CD4-positive, alpha-beta T cell (primary cell): ENCODE measurements around the gene RNF141. TPM values are rescaled to one million over a fixed set of nuclear protein-coding genes. Genes with fewer than 3 reads are reported as not detected.

Source experiments
- ATAC-seq: fragments of 200-7000 bp; cut with Tn5 transposase; one replicate; pipeline ENCODE4 v1.10.0; 2022; ENCODE audit warnings: mild to moderate bottlenecking; ENCODE audit not compliant: poor library complexity
- CTCF ChIA-PET: fragments of 350-600 bp; sonication (Branson Sonifier 250); formaldehyde crosslinking; loops from one replicate; lab custom pipeline; 2021; ENCODE audit warnings: antibody characterized with exemption, inconsistent platforms; lab: Charles Lee
- POLR2A ChIA-PET: fragments of 350-600 bp; sonication (Branson Sonifier 250); formaldehyde crosslinking; loops from one replicate; lab custom pipeline; 2021; ENCODE audit warnings: antibody characterized with exemption, inconsistent platforms; lab: Charles Lee
- DNase-seq, 14 experiments: peaks; one replicate each; pipeline ENCODE4 v3.0.0-alpha.2; 2013 to 2020; ENCODE audit warnings: mixed read lengths in 2 of 14
- H3K27ac ChIP-seq, 2 donors: one replicate each; pipeline versions ENCODE4 v1.5.1 to v1.7.0; 2013; ENCODE audit warnings: low read length in 2 of 2, low read depth in 1 of 2, mild to moderate bottlenecking in 1 of 2
- H3K27me3 ChIP-seq, 2 experiments: 1 replicate in 1 of 2; 2 replicates in 1 of 2; pipeline versions ENCODE4 v1.6.1 to v1.7.0; 2013; ENCODE audit warnings: low read length in 2 of 2, control low read depth in 1 of 2, mild to moderate bottlenecking in 1 of 2, moderate library complexity in 1 of 2; ENCODE audit not compliant: insufficient read depth in 2 of 2, control insufficient read depth in 1 of 2
- H3K36me3 ChIP-seq: one replicate; pipeline ENCODE4 v1.6.1; 2013; ENCODE audit warnings: low read length, control low read depth; ENCODE audit not compliant: insufficient read depth
- H3K4me1 ChIP-seq: one replicate; pipeline ENCODE4 v1.6.1; 2013; ENCODE audit warnings: low read length, control low read depth; ENCODE audit not compliant: insufficient read depth
- H3K4me3 ChIP-seq: one replicate; pipeline ENCODE4 v1.5.1; 2013; ENCODE audit warnings: mild to moderate bottlenecking, low read length, moderate library complexity
- H3K9me3 ChIP-seq, 2 experiments: 1 replicate in 1 of 2; 2 replicates in 1 of 2; pipeline versions ENCODE4 v1.6.1 to v1.7.0; 2013; ENCODE audit warnings: low read length in 2 of 2, mild to moderate bottlenecking in 2 of 2, control low read depth in 1 of 2, moderate library complexity in 1 of 2; ENCODE audit not compliant: control insufficient read depth in 1 of 2, insufficient read depth in 1 of 2
- H3K27ac Mint-ChIP-seq: one replicate; pipeline ENCODE4 v1.8.0; 2020; ENCODE audit warnings: mixed read lengths
- H3K27me3 Mint-ChIP-seq: one replicate; pipeline ENCODE4 v1.8.0; 2021; ENCODE audit warnings: mixed read lengths
- H3K36me3 Mint-ChIP-seq: one replicate; pipeline ENCODE4 v1.8.0; 2021; ENCODE audit warnings: low read depth, mixed read lengths
- H3K4me1 Mint-ChIP-seq: one replicate; pipeline ENCODE4 v1.8.0; 2021; ENCODE audit warnings: low read depth, mixed read lengths
- H3K4me3 Mint-ChIP-seq: one replicate; pipeline ENCODE4 v1.8.0; 2020; ENCODE audit warnings: mild to moderate bottlenecking, mixed read lengths
- H3K9me3 Mint-ChIP-seq: one replicate; pipeline ENCODE4 v1.8.0; 2020; ENCODE audit warnings: mixed read lengths
- CTCF ChIP-seq: fragments of 200-600 bp; IDR thresholded peaks from one replicate; pipeline ENCODE4 v1.8.0; 2022; ENCODE audit warnings: antibody characterized with exemption, mild to moderate bottlenecking
- intact Hi-C, 2 experiments: fragments of 100-400 bp; cut with DNase I in 1 of 2; cut with micrococcal nuclease in 1 of 2; formaldehyde crosslinking; loops; one replicate each; pipeline versions ENCODE4 v1.15.1 to v1.9.0; 2023 to 2025; cut with DNase I, micrococcal nuclease
- total RNA-seq, 174 experiments: library from RNA in 2 of 174; stranded (reverse) in 2 of 174; gene quantifications; one replicate each; pipeline ENCODE4 v1.2.3 and lab custom pipeline; 2021 to 2026

Gene RNF141
- total RNA-seq, 2 experiments from 2014 or later = 18.0 to 19.0 TPM

GRCh38 chr11:10522921-10523320, 18.1 kb downstream of the RNF141 start:
- peaks cover 56% of the 10 kb centered on the region for H3K36me3 ChIP-seq
- no peaks in the 10 kb centered on the region for H3K9me3 ChIP-seq
- no peaks in the 10 kb centered on the region for H3K27me3 ChIP-seq
- POLR2A ChIA-PET = no interaction called here
- H3K4me3 ChIP-seq = no peak overlapping the region
- ATAC-seq = no peak
- H3K4me1 ChIP-seq = no peaks in the 10 kb centered on the region
- Mint-ChIP-seq H3K27me3 (no peaks in the 10 kb centered on the region), H3K36me3 (peaks cover 77% of the 10 kb centered on the region), H3K27ac (no peak overlapping the region), H3K4me3 (no peak overlapping the region), H3K9me3 (no peaks in the 10 kb centered on the region), H3K4me1 (peaks cover 8% of the 10 kb centered on the region)
- intact Hi-C loops = no loop called here
- DNase-seq = no peak
- CTCF ChIA-PET = interaction anchor here (2.0 kb wide), 1 partner anchor 18 kb away, joined by 11 read pairs; the partner anchor contains the start of gene RNF141
- H3K27ac ChIP-seq = no peak overlapping the region
- TF ChIP-seq CTCF = no peak

GRCh38 chr11:10522276-10522675, 18.7 kb downstream of the RNF141 start:
- CTCF ChIA-PET = interaction anchor here (4.3 kb wide), 1 partner anchor 19 kb away, joined by 23 read pairs; the partner anchor contains the start of gene RNF141
- peaks cover 75% of the 10 kb centered on the region for H3K36me3 Mint-ChIP-seq

GRCh38 chr11:10520562-10520961, 20.4 kb downstream of the RNF141 start:
- H3K4me3 Mint-ChIP-seq = no peak overlapping the region
- intact Hi-C loops = no loop called here
- H3K4me1 Mint-ChIP-seq = no peaks in the 10 kb centered on the region
- ChIA-PET CTCF (interaction anchor here (1.3 to 4.3 kb wide), 2 partner anchors 21 to 107 kb away, joined by 5 to 23 read pairs; partner anchors contain the start of gene RNF141), POLR2A (interaction anchor here (1.0 kb wide), 1 partner anchor 20 kb away, joined by 4 read pairs; the partner anchor contains the start of gene RNF141)
- H3K36me3 Mint-ChIP-seq = peaks cover 72% of the 10 kb centered on the region
- no peaks in the 10 kb centered on the region for H3K9me3 Mint-ChIP-seq
- H3K27me3 Mint-ChIP-seq = no peaks in the 10 kb centered on the region
- no peaks in the 10 kb centered on the region for H3K9me3 ChIP-seq
- ATAC-seq = no peak
- no peak overlapping the region for H3K4me3 ChIP-seq
- no peak for TF ChIP-seq CTCF
- H3K27me3 ChIP-seq = no peaks in the 10 kb centered on the region
- no peaks in the 10 kb centered on the region for H3K4me1 ChIP-seq
- peaks cover 47% of the 10 kb centered on the region for H3K36me3 ChIP-seq
- no peak for DNase-seq
- no peak overlapping the region for H3K27ac ChIP-seq
- no peak overlapping the region for H3K27ac Mint-ChIP-seq

More at GRCh38 chr11:10522276-10522675, 18.7 kb downstream of the RNF141 start:
- Histone ChIP-seq H3K4me3 (no peak overlapping the region), H3K27me3 (no peaks in the 10 kb centered on the region), H3K9me3 (no peaks in the 10 kb centered on the region), H3K27ac (no peak overlapping the region), H3K4me1 (no peaks in the 10 kb centered on the region), H3K36me3 (peaks cover 52% of the 10 kb centered on the region)
- ATAC-seq (no peak), DNase-seq (no peak)
- H3K27ac Mint-ChIP-seq = no peak overlapping the region
- intact Hi-C loops = no loop called here
- no peak for TF ChIP-seq CTCF
- H3K4me1 Mint-ChIP-seq = peaks cover 5% of the 10 kb centered on the region
- H3K4me3 Mint-ChIP-seq = no peak overlapping the region
- H3K9me3 Mint-ChIP-seq = no peaks in the 10 kb centered on the region
- POLR2A ChIA-PET = no interaction called here
- H3K27me3 Mint-ChIP-seq = no peaks in the 10 kb centered on the region
